Measurements from ENCODE around the gene CNFN.

- TF ChIP-seq, protein P1, sequence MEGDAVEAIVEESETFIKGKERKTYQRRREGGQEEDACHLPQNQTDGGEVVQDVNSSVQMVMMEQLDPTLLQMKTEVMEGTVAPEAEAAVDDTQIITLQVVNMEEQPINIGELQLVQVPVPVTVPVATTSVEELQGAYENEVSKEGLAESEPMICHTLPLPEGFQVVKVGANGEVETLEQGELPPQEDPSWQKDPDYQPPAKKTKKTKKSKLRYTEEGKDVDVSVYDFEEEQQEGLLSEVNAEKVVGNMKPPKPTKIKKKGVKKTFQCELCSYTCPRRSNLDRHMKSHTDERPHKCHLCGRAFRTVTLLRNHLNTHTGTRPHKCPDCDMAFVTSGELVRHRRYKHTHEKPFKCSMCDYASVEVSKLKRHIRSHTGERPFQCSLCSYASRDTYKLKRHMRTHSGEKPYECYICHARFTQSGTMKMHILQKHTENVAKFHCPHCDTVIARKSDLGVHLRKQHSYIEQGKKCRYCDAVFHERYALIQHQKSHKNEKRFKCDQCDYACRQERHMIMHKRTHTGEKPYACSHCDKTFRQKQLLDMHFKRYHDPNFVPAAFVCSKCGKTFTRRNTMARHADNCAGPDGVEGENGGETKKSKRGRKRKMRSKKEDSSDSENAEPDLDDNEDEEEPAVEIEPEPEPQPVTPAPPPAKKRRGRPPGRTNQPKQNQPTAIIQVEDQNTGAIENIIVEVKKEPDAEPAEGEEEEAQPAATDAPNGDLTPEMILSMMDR (IDR thresholded peaks at IDR 0.05), result no peak
- no peak for TF ChIP-seq POLR2A (IDR thresholded peaks at IDR 0.05)
Measured at GRCh38 chr19:42422901-42423461, 32.9 kb upstream of the CNFN start.
